Measurements from ENCODE around the gene HLCS.

GRCh38 chr21:36735201-36735515, 231.3 kb downstream of the HLCS start:
- TF ChIP-seq CTCF (IDR thresholded peaks at IDR 0.05) (no peak), POLR2A (IDR thresholded peaks at IDR 0.05) (no peak)
